ENCODE results near the gene KLHL26.
A peak's percentile ranks its signal among the peaks of the same experiment; 100 is the strongest.
"Not testable (repeated sequence)": the region's sequence is repeated elsewhere in the genome, so short reads cannot be mapped to it uniquely, and the experiment has no call there.

KLHL26 gene, protein sequence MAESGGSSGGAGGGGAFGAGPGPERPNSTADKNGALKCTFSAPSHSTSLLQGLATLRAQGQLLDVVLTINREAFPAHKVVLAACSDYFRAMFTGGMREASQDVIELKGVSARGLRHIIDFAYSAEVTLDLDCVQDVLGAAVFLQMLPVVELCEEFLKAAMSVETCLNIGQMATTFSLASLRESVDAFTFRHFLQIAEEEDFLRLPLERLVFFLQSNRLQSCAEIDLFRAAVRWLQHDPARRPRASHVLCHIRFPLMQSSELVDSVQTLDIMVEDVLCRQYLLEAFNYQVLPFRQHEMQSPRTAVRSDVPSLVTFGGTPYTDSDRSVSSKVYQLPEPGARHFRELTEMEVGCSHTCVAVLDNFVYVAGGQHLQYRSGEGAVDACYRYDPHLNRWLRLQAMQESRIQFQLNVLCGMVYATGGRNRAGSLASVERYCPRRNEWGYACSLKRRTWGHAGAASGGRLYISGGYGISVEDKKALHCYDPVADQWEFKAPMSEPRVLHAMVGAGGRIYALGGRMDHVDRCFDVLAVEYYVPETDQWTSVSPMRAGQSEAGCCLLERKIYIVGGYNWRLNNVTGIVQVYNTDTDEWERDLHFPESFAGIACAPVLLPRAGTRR

DNA sequence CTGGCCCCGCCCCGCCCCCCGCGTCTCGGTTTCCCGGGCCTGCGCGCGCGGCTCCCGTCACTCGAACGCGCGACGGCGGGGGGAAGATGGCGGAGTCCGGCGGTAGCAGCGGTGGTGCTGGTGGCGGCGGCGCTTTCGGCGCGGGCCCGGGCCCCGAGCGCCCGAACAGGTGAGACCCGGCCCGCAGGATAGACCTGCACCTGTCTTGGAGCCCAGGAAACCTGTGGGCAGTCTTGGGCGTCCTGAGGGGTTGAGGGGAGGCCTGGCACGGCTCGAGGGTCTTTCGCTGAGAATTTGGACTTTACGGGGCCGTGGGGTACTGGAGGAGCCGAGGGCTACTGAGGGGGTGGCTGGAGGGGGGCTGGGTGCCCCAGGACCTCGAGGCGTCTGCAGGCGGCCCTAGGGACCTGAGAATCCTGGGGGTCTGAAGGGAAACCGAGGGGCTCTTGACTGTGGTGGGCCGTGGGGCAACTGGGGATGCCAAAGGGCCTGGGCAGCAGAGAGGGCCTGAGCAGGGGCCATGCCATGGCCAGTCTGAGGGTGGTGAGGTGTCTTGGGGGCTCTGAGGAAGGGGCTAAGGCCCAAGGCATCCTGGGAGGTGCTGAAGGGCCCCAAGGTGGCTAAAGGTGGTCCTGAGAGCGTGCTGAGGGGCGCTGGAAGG is at the start of gene KLHL26:
Gene KLHL26, plus strand, starts transcription at position 60 of the 661 bp plus-strand sequence. Its CDS starts 27 bp downstream, at position 87.
- no peak for DNase-seq (ENCODE audit: low read depth)

DNA sequence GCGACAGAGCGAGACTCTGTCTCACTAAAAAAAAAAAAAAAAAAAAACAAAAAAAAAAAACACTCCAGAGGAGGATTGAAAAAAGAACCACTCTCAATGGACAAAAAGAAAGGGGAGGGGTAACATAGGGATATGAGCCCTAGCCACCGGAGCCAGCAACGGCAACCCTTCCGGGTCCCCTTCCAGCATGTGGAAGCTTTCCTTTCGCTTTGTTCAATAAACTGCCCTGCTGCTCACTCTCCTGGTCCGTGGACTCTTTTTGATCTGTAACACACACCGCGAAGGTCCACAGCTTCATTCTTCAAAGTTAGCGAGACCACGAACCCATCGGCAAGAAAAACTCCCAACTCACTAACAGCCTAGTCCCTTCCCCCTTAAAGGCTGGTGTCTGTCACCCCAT is 49.3 kb upstream of the KLHL26 start:
- DNase-seq (ENCODE audit: low read depth), result no peak

DNA sequence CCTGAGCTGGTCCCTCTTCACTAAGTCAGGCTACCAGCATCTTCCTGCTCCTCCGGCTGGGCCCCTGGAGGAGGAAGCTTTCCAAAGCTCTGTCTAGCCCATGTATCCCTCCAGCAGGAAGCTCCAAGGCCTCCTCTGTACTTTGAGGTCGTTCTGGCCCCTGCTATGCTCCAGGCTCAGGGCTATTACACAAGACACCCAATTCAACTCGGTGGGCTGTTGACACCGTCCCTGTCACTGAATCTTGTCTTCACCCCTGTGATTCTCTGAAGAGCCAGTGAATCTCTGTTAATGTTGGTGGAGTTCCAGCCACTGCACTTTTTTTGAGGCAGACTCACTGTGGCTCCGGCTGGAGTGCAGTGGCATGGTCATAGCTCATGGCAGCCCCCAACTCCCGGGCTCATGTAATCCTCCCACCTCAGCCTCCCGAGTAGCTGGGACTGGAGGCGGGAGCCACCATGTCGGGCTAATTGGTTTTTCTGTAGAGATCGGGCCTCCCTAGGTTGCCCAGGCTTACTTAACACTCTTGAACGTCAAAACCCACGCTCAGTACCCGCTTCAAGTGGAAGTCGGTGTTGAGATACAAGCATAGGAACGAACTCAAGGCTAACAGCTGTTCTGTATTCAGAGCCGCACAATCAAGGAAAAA is 48.7 kb upstream of the KLHL26 start:
- DNase-seq (ENCODE audit: low read depth), result no peak

DNA sequence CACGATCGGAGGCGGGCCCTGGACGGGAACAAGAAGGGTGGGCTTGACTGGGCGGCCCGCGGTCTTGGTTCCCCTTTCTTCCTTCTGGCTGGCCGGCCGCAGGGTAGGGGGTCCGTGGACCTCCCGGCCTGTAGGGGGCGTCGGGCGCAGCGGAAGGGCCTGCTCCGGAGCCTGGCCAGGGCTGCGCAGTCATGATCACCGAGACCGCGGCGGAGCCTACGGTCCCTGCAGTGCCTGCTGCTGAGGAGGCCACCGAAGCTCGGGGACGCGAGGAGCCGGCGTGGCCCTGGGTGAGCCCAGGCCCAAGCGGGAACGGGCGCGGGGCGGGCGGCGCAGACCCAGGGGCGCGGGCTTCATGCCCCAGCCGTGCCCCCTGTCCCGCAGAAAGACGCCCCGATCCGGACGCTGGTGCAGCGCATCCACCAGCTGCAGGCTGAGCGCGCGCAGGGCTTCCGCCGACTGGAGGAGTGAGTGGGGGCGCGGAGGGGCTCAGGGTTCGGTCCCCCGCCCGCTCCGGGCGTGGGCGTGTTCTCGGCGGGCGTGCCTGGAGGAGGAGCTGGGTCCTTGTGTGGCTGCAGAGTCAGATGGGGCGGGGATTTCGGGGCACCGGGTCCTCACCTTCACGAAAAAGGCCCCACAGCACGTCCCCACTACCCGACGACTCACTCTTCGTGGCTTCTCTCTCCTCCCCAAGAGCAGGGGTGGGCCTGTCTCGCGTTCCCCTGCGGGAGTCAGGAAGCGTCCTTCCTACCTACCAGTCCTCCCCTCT is 48.0 kb upstream of the KLHL26 start, which contains the start of gene REX1BD:
Gene REX1BD, plus strand, starts transcription at position 188 of the 769 bp plus-strand sequence. Its CDS starts 4 bp downstream, at position 192.
- DNase-seq (ENCODE audit: low read depth), result peak; percentile 72

DNA sequence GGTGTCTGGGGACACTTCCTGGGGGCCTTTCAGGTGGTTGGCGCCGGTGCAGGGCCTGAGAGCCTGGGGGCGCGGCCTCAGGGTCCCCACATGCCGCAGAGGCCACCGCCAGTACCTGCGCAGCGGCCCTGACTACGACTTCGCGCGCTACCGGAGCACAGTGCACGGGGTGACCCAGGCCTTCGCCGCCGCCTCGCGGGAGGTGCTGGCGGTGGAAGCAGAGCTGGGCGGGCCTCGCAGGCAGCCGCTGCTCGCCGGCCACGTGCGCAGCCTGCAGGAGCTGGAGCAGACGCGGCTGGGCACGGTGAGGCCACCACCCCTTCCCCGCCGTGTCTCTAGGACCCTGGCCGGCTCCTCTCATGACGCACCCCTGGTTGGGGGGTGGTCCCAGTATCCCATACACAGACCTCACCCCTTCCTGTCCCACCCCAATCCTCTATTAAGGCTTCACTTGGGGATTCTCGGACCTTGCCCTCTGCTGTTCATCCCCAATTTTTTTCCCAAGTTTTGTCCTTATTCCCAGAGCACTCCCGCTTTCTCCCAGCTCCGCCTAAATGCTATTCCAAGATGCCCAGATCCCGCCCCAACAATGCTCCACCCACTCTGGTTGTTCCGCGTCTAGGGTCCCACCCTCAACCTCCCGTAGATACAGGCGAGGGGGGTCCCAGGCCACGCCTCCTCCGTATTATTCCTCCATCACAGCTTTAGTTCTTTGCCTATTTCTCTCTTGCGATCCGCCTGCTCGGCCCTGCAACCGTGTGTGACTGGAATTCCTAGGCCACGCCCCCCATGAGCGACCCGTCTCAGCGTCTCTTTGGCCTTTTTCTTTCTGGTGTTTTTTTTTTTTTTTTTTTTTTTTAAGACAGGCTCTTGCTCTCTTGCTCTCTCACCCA is 47.2 kb upstream of the KLHL26 start:
- no peak for DNase-seq (ENCODE audit: low read depth)

DNA sequence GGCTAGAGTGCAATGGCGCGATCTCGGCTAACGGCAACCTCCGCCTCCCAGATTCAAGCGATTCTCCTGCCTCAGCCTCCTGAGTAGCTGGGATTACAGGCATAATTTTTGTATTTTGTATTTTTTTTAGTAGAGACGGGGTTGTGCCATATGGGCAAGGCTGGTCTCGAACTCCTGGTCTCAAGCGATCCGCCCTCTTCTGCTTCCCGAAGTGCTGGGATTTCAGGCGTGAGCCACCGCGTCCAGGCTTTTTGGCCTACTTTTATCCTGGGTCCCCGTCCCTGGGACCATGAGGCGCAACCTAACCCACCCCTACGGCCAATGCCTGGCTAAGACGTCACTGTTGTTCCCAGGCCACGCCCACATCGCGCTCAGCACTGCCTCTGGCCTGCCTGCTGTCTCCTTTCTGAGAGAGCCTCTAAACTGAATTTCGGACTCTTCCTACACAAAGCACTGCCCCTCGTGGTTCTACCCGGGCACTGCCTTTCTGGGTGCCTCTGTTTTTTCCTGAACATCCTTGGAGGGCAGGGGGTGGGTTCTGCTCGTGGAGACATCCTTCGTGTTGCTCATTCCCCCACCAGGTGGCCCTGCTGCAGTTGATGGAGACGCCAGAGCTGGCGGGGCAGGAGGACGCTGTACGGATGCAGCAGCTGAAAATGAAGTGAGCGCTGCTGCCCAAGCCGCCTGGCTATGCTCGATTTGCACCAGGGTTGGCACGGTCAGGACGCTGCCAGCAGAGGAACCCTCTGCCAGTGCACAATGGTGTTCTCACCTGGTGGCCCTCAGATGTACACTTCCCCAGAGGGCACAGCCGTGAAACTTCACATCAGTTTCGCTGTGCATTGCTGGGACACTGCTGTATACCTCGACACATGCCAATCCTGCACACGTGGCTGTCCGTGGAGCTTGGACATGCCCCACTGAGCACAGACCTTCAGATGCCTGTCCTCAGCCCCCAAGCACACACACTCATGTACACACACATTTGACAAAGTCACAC is 46.3 kb upstream of the KLHL26 start:
- no peak for DNase-seq (ENCODE audit: low read depth)

DNA sequence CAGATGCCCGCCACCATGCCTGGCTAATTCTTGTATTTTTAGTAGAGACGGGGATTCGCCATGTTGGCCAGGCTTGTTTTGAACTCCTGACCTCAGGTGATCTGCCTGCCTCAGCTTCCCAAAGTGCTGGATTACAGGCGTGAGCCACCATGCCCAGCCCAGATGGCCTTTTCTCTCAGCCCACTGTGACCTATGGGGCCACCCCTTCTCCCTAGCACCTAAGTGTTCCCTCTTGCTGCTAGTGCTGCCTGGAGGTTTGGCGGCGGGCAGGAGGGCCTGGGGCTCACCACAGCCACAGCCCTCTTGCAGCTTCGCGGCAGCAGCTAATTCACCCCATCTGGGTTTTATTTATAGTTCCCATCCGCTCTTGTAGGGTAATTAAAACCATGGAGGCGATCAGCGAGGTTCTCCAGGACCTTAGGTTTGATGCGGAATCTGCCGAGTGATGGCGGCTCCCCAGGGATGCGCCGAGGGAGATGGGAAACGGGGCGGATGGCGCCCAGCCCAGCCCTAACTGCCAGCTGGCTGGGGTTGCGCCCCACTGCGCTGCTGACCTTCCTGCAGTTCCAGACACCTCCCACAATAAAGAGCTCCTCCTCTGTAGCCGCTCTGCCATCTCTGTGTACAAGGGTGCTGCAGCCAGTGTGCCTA is 45.0 kb upstream of the KLHL26 start:
- no peak for DNase-seq (ENCODE audit: low read depth)

DNA sequence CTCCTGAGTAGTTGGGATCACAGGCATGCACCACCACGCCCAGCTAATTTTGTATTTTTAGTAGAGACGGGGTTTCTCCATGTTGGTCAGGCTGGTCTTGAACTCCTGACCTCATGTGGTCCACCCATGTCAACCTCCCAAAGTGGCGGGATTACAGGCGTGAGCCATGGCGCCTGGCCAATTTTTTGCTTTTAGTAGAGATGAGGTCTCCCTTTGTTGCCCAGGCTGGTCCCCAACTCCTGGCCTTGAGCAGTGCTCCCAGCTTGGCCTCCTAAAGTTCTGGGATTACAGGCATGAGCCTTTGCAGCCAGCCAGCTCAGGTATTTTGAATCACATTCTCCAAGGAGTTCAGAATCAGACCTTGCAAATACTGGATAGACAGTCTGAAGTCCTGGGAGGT is 44.1 kb upstream of the KLHL26 start:
- DNase-seq (ENCODE audit: low read depth), result not testable (repeated sequence)

DNA sequence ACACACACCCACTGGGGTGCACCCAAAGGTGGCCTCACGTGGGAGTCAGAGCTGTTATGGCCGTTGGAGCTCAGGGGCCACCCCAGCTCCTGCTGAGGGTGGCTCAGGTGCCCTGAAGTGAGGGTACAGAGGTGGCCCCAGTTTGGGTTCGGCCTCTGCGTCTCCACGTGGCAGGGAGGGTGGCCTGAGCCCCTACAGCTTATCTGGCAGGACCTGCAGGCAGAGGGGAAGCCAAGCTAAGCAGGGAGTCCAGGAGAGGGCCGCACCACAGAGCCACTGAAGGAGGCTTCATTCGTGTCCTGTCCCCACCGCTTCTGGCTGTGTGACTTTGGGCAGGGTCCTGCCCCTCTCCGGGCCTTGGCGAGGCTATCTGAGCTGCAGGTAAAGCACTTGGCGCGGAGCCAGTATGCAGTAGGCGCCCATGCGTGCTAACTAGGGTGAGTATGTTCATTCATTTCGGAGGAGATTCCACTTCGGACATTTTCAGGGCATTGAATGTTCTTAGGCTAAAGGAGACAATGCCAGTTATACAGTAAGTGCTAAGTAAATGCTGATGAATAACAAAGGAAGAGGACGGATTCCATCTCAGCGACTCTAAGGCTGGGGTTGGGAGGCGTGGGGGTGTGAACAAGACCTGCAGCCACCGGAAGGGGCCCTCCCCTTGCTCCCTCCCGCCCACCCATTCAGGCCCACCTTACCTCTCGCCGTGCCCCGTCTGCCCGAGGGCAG is 43.3 kb upstream of the KLHL26 start:
- no peak for DNase-seq (ENCODE audit: low read depth)

DNA sequence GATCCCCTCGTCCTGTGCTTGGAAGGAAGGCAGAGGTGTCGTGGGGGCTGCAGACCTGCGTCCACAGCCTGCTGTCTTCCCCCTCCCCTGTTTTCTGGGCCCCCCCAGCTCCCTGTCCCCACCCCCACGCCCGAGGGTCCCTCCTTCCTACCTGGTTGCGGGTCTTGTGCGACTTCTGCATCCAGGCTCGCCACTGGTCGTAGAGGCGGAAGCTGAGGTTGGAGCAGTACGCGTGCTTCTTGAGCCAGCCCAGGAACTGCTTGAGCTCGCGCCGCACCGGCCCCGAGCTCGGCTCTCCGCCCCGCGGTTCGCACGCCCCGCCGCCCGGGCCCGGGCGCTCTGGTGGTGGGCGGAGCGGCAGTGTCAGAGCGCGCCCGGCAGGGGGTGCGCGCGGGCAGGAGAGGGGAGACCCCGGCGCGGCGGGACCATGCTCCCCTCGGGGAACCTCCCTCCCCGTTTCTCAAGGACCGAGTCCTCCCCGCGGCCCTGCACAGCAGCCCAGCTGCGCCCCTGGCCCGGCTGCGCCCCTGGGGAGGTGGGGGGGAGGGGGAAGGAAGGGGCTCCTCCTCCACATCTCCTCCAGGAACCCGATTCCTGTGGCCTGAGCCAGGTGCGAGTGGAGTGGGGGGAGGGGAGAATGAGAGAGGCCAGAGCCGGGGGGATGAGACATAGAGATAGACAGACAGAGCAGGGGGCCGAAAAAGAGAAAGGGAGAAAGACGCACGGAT is 42.6 kb upstream of the KLHL26 start:
- peak; percentile 47 for DNase-seq (ENCODE audit: low read depth)

DNA sequence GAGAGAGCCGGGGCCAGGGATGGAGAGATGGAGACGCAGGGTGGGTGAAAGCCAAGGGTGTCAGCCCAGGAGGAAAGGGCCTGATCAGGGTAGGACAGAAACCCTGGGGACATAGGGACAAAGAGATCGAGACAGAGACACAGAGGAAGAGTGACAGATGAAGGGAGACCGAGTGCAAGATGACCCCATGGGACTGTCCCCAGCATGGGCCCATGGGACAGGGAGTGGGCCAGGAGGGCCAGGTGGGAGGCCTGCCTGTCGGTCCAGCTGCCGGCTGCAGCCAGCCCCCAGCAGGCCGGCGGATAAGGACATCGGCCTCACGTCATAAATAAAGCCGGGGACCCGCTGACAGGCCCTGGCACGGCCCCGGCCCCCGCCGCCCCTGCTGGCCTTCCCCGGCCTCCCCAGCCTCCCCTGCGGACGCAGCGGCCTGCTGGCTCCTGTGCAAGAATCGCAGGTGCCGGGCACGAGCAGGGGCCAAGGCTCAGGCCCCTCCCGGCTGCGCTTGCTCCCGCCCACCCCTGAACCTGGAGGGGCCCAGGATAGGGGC is 41.9 kb upstream of the KLHL26 start:
- no peak for DNase-seq (ENCODE audit: low read depth)

DNA sequence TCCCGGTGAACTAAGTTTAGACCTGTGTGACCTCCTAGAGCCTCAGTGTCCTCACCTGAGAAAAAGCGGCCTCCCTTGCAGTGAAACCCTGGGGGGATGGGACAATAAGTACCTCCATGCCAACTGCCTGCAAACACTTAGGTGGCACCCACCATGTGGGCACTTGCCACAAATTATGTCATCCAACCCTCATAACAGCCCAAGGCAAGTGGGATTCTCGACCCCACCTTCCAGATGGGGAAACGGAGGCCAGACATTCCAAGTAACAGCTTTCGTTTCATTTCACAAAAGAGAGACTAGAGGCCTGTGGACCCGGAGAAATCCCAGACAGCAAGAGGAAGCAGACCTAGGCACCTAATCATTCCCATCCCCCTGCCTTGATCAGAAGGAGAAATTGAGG is 41.4 kb upstream of the KLHL26 start:
- DNase-seq (ENCODE audit: low read depth), result no peak

DNA sequence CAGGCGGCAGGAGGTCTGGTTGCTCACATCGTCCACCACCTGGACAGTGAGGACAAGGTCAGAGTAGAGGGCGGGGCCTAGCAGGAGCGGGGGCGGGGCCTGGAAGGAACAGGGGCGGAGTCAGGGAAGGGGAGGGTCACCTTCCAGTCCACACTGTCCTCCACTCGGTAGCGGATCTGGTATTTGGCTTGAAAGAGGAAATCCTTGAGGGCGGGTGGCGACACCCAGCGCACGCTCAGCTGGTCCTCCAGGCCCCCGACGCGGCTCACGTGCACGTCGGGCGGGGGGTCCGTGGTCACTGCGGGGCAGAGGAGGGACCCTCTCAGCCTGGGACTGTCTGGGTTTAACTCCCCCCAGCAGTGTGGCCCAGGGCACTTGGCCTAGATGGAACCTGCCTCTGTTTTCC is 40.1 kb upstream of the KLHL26 start:
- DNase-seq (ENCODE audit: low read depth), result no peak

DNA sequence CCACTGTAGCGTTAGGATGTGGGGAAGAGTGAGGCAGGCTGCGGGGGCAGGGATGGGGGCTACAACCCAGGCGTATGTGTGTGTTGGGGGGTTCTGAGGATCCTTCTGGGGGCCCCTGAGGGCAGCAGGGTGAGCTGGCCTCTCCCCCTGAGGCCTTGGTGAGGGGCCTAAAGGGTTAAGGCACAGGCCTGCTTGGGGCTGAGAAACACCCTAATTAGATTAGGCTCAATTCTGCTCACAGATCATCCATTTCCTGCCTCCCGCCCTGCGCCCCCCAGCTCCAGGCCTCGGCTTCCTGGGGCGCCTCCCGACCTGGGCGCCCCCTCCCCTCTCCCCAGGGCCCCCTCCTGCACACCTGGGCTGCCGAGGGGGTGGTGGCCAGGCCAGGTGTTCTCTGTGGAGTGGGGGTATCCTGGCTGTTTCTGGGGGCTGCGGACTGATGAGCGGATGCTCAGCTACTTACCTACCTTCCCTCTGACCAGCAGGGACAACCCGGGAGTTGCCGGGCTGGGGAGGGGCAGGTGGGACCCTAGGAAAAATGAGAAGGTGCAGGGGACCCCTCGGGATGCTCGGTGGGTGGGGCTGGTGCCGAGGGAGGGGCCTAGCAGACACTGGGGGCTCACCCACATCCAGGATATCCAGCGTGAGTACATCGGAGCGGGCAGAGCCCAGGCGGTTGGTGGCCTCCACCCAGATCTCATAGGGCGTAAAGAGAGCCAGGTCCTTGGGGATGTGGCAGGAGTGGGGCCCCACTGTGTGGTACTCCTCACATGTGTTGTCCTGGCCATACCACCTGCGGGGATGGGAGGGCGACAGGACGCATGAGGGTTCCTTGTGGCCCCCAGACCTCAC is 38.8 kb upstream of the KLHL26 start:
- DNase-seq (ENCODE audit: low read depth), result no peak

DNA sequence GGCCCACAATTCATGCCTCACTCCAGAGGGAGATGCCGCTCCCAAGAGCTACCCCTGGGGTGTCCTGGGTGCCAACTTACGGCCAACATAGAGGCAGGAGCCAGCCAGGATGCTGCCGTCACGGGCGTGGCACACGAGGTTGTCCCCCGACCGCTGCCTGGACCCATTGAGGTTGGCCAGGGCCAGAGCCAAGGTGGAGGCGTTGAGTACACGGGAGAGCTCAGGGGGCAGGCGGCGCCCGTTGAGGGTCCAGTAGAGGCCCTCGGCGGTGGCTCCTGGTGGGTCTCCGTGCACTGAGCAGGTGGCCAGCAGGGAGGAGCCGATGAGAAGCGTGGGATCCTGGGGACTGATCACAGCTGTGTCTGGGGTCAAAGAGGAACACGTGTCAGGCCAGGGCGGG is 37.3 kb upstream of the KLHL26 start:
- no peak for DNase-seq (ENCODE audit: low read depth)
